Tibial nerve (tissue), 4 donors: ENCODE measurements around the gene EXOSC9. TPM values are rescaled to one million over a fixed set of nuclear protein-coding genes. Genes with fewer than 3 reads are reported as not detected.

Source experiments
- DNase-seq, 2 donors: peaks; one replicate each; pipeline ENCODE4 v3.0.0-alpha.2; 2019; ENCODE audit warnings: low spot score in 2 of 2
- H3K27ac ChIP-seq, 4 donors: fragments of 200-600 bp; sonication (generic) in 3 of 4; one replicate each; pipeline ENCODE4 v1.5.1; 2017 to 2019; ENCODE audit warnings: mild to moderate bottlenecking in 1 of 4
- H3K27me3 ChIP-seq, 2 donors: fragments of 200-600 bp; sonication (generic) in 1 of 2; one replicate each; pipeline versions ENCODE4 v1.5.1 to v1.6.0; 2017 to 2019
- H3K36me3 ChIP-seq, 3 donors: fragments of 200-600 bp; sonication (generic); one replicate each; pipeline ENCODE4 v1.5.1; 2018 to 2019
- H3K4me1 ChIP-seq, 4 donors: fragments of 200-600 bp; sonication (generic) in 3 of 4; one replicate each; pipeline ENCODE4 v1.5.1; 2017 to 2019
- H3K4me3 ChIP-seq, 4 donors: fragments of 200-600 bp; sonication (generic) in 3 of 4; one replicate each; pipeline ENCODE4 v1.5.1; 2017 to 2019; ENCODE audit warnings: mild to moderate bottlenecking in 1 of 4, moderate library complexity in 1 of 4
- H3K9me3 ChIP-seq, 4 donors: fragments of 200-600 bp; sonication (generic) in 3 of 4; one replicate each; pipeline ENCODE4 v1.5.1; 2017 to 2019
- CTCF ChIP-seq, 5 experiments: fragments of 200-600 bp in 3 of 5; fragments of 450-650 bp in 2 of 5; sonication (generic) in 3 of 5; IDR thresholded peaks; one replicate each; pipeline ENCODE4 v1.5.1; 2016 to 2019; ENCODE audit warnings: antibody characterized with exemption in 5 of 5, mild to moderate bottlenecking in 3 of 5, moderate library complexity in 2 of 5
- EP300 ChIP-seq, 2 donors: sonication (generic); formaldehyde crosslinking; IDR thresholded peaks; one replicate each; pipeline ENCODE4 v1.6.1; 2017; ENCODE audit warnings: antibody characterized with exemption in 2 of 2, mild to moderate bottlenecking in 1 of 2
- POLR2A ChIP-seq, 2 donors: fragments of 450-650 bp; IDR thresholded peaks; one replicate each; pipeline ENCODE4 v1.6.1; 2017; ENCODE audit warnings: antibody characterized with exemption in 2 of 2, mild to moderate bottlenecking in 2 of 2, moderate library complexity in 2 of 2
- WGBS, 2 donors: methylation state at CpG; one replicate each; pipeline ENCODE4 v1.1.5; 2018; 5-methylcytosine and 5-hydroxymethylcytosine counted together
- total RNA-seq, 4 donors: library from RNA; depleted of rRNA; stranded (reverse); fragments of >200 nt; gene quantifications; one replicate each; pipeline ENCODE4 v1.1.0, GENCODE V29; 2016

EXOSC9 gene
- total RNA-seq, 4 donors from 2014 or later, result 20.1 to 32.7 (median 26.6) TPM

- Histone ChIP-seq H3K9me3 (no peaks in the 10 kb centered on the region), H3K27me3 (no peaks in the 10 kb centered on the region), H3K27ac (peak within 1 kb of the TSS; percentile 77 to 88 (median 78)), H3K36me3 (peaks cover 0 to 42% (median 0%) of the 10 kb centered on the region in 3 donors), H3K4me1 (peaks cover 0 to 21% (median 7%) of the 10 kb centered on the region in 4 donors), H3K4me3 (peak within 1 kb of the TSS; percentile 48 to 67 (median 56))
- peak; percentile 94 to 98 for DNase-seq
- WGBS, 2 donors, result 0 to 1% methylated on average over 48 to 52 of the region's 63 CpGs
- TF ChIP-seq CTCF (IDR thresholded peaks at IDR 0.05) (peak in 1 of 5 experiments; percentile 23), EP300 (IDR thresholded peaks at IDR 0.05) (peak; percentile 80 to 93), POLR2A (IDR thresholded peaks at IDR 0.05) (peak in 1 of 2 donors; percentile 54)
Measured at GRCh38 chr4:121823505-121824170, 22.5 kb downstream of the EXOSC9 start, which contains the start of gene CCNA2. TSS of gene CCNA2 (minus strand) at chr4:121823883. CDS start at chr4:121823628, 255 bp downstream.

- Histone ChIP-seq H3K4me1 (peaks cover 0 to 21% (median 7%) of the 10 kb centered on the region in 4 donors), H3K9me3 (no peaks in the 10 kb centered on the region), H3K4me3 (peak overlapping the region; percentile 48 to 67 (median 56)), H3K36me3 (peaks cover 0 to 37% (median 0%) of the 10 kb centered on the region in 3 donors), H3K27me3 (no peaks in the 10 kb centered on the region), H3K27ac (peak overlapping the region; percentile 77 to 88 (median 78))
- TF ChIP-seq CTCF (IDR thresholded peaks at IDR 0.05) (peak in 1 of 5 experiments; percentile 20), POLR2A (IDR thresholded peaks at IDR 0.05) (no peak)
- DNase-seq, result no peak
- 3% methylated on average over 8 of the region's 8 CpGs for WGBS, 2 donors
Measured at GRCh38 chr4:121824171-121824527, 23.0 kb downstream of the EXOSC9 start.

GRCh38 chr4:121824950-121825349 lies 23.8 kb downstream of the EXOSC9 start:
- Histone ChIP-seq H3K27ac (peak overlapping the region in 1 of 4 donors; percentile 88), H3K4me1 (peaks cover 0 to 21% (median 7%) of the 10 kb centered on the region in 4 donors), H3K36me3 (peaks cover 0 to 38% (median 0%) of the 10 kb centered on the region in 3 donors), H3K4me3 (no peak overlapping the region), H3K9me3 (no peaks in the 10 kb centered on the region), H3K27me3 (no peaks in the 10 kb centered on the region)
- TF ChIP-seq EP300 (IDR thresholded peaks at IDR 0.05) (no peak), POLR2A (IDR thresholded peaks at IDR 0.05) (no peak), CTCF (IDR thresholded peaks at IDR 0.05) (no peak)
- DNase-seq, result no peak
- WGBS, 2 donors, result 19 to 22% methylated on average over 2 of the region's 2 CpGs

GRCh38 chr4:121827853-121828252 lies 26.7 kb downstream of the EXOSC9 start:
- Histone ChIP-seq H3K27ac (no peak overlapping the region), H3K4me3 (no peak overlapping the region), H3K36me3 (peaks cover 0 to 61% (median 0%) of the 10 kb centered on the region in 3 donors), H3K27me3 (no peaks in the 10 kb centered on the region), H3K4me1 (peaks cover 0 to 18% (median 6%) of the 10 kb centered on the region in 4 donors), H3K9me3 (no peaks in the 10 kb centered on the region)
- DNase-seq, result no peak
- WGBS, 2 donors, result 90 to 95% methylated on average over 1 of the region's 1 CpG
- TF ChIP-seq POLR2A (IDR thresholded peaks at IDR 0.05) (no peak), EP300 (IDR thresholded peaks at IDR 0.05) (no peak), CTCF (IDR thresholded peaks at IDR 0.05) (no peak)

GRCh38 chr4:121829511-121829910 lies 28.4 kb downstream of the EXOSC9 start:
- H3K27me3 ChIP-seq, result no peaks in the 10 kb centered on the region
- H3K9me3 ChIP-seq, result no peaks in the 10 kb centered on the region
- peaks cover 0 to 77% (median 0%) of the 10 kb centered on the region in 3 donors for H3K36me3 ChIP-seq
- no peak overlapping the region for H3K4me3 ChIP-seq
- no peak overlapping the region for H3K27ac ChIP-seq
- 90 to 99% methylated on average over 5 of the region's 5 CpGs for WGBS, 2 donors
- H3K4me1 ChIP-seq, result peaks cover 0 to 7% (median 2%) of the 10 kb centered on the region in 4 donors
- TF ChIP-seq EP300 (IDR thresholded peaks at IDR 0.05) (no peak), POLR2A (IDR thresholded peaks at IDR 0.05) (no peak), CTCF (IDR thresholded peaks at IDR 0.05) (no peak)
- no peak for DNase-seq
